B cell (primary cell): Measurements from ENCODE around the gene CTLA4. TPM values are rescaled to one million over a fixed set of nuclear protein-coding genes. Genes with fewer than 3 reads are reported as not detected.

Experiments
- ATAC-seq: fragments of 200-7000 bp; cut with Tn5 transposase; one replicate; pipeline ENCODE4 v1.10.0; 2021; ENCODE audit warnings: low read depth, mild to moderate bottlenecking, moderate number of reproducible peaks, moderate library complexity
- CTCF ChIA-PET: fragments of 350-600 bp; sonication (Branson Sonifier 250); formaldehyde crosslinking; loops from one replicate; lab custom pipeline; 2021; ENCODE audit warnings: antibody characterized with exemption, inconsistent platforms; lab: Charles Lee
- POLR2A ChIA-PET: fragments of 350-600 bp; sonication (Branson Sonifier 250); formaldehyde crosslinking; loops from one replicate; lab custom pipeline; 2021; ENCODE audit warnings: antibody characterized with exemption; lab: Charles Lee
- DNase-seq: peaks from one replicate; pipeline ENCODE4 v3.0.0; 2013
- H2AFZ ChIP-seq: 2 replicates; pipeline ENCODE4 v1.6.1; 2012; ENCODE audit warnings: mild to moderate bottlenecking, low read depth, low read length; ENCODE audit not compliant: insufficient read depth, poor library complexity, severe bottlenecking
- H3K27ac ChIP-seq, 2 donors: 1 replicate in 1 of 2; 2 replicates in 1 of 2; pipeline ENCODE4 v1.5.1; 2012 to 2013; ENCODE audit warnings: low read length in 2 of 2, mild to moderate bottlenecking in 2 of 2, moderate library complexity in 1 of 2
- H3K27me3 ChIP-seq, 4 experiments: fragments of 200-600 bp in 1 of 4; sonication (generic) in 1 of 4; replicated peaks in 1 of 4; 1 replicate in 2 of 4; 2 replicates in 2 of 4; pipeline versions ENCODE4 v1.6.1 to v1.7.0; 2013 to 2016; ENCODE audit warnings: low read length in 3 of 4, mild to moderate bottlenecking in 2 of 4, mixed read lengths in 1 of 4, moderate library complexity in 1 of 4; ENCODE audit not compliant: insufficient read depth in 4 of 4, control insufficient read depth in 3 of 4; ENCODE audit errors: control extremely low read depth in 1 of 4
- H3K36me3 ChIP-seq, 2 experiments: replicated peaks in 1 of 2; 1 replicate in 1 of 2; 2 replicates in 1 of 2; pipeline versions ENCODE4 v1.6.1 to v1.7.1; 2013; ENCODE audit warnings: low read length in 1 of 2; ENCODE audit not compliant: insufficient read depth in 2 of 2, control insufficient read depth in 1 of 2; ENCODE audit errors: control extremely low read depth in 1 of 2, extremely low read depth in 1 of 2
- H3K4me1 ChIP-seq, 2 donors: fragments of 200-600 bp in 1 of 2; sonication (generic) in 1 of 2; 1 replicate in 1 of 2; 2 replicates in 1 of 2; pipeline versions ENCODE4 v1.5.1 to v1.6.1; 2013 to 2017; ENCODE audit warnings: low read length in 2 of 2; ENCODE audit not compliant: control insufficient read depth in 2 of 2, insufficient read depth in 2 of 2
- H3K4me2 ChIP-seq: replicated peaks from 2 replicates; pipeline ENCODE3; 2012; ENCODE audit warnings: mild to moderate bottlenecking, low read depth, low read length; ENCODE audit not compliant: poor library complexity, severe bottlenecking
- H3K4me3 ChIP-seq, 5 experiments: fragments of 200-600 bp in 1 of 5; sonication (generic) in 1 of 5; 1 replicate in 3 of 5; 2 replicates in 2 of 5; pipeline versions ENCODE4 v1.5.1 to v1.7.0; 2011 to 2016; ENCODE audit warnings: low read length in 4 of 5, mild to moderate bottlenecking in 4 of 5, low read depth in 2 of 5, control low read depth in 1 of 5, moderate library complexity in 1 of 5; ENCODE audit not compliant: insufficient read depth in 1 of 5; ENCODE audit errors: control extremely low read depth in 1 of 5, extremely low read depth in 1 of 5
- H3K79me2 ChIP-seq: fragments of 200-600 bp; sonication (generic); one replicate; pipeline ENCODE4 v1.6.0; 2016; ENCODE audit warnings: low read length; ENCODE audit not compliant: control insufficient read depth, insufficient read depth
- H3K9ac ChIP-seq: fragments of 200-600 bp; sonication (generic); 2 replicates; pipeline ENCODE4 v1.6.1; 2017; ENCODE audit warnings: mild to moderate bottlenecking, low read length, moderate library complexity
- H3K9me3 ChIP-seq, 3 donors: one replicate each; pipeline versions ENCODE4 v1.6.1 to v1.7.1; 2013; ENCODE audit warnings: low read length in 2 of 3; ENCODE audit not compliant: control insufficient read depth in 2 of 3, insufficient read depth in 1 of 3; ENCODE audit errors: control extremely low read depth in 1 of 3
- H4K20me1 ChIP-seq: 2 replicates; pipeline ENCODE4 v1.6.0; 2012; ENCODE audit warnings: mild to moderate bottlenecking, low read length; ENCODE audit not compliant: insufficient read depth, control insufficient read depth, poor library complexity, severe bottlenecking
- H3K27ac Mint-ChIP-seq: one replicate; pipeline ENCODE4 v1.8.0; 2021; ENCODE audit warnings: mixed read lengths
- H3K27me3 Mint-ChIP-seq: one replicate; pipeline ENCODE4 v1.8.0; 2021; ENCODE audit warnings: mixed read lengths
- H3K4me1 Mint-ChIP-seq: one replicate; pipeline ENCODE4 v1.8.0; 2021; ENCODE audit warnings: mixed read lengths
- H3K4me3 Mint-ChIP-seq: one replicate; pipeline ENCODE4 v1.8.0; 2021; ENCODE audit warnings: mixed read lengths
- H3K9me3 Mint-ChIP-seq: one replicate; pipeline ENCODE4 v1.8.0; 2022; ENCODE audit warnings: mixed read lengths; ENCODE audit not compliant: insufficient read depth
- CTCF ChIP-seq: fragments of 200-600 bp; IDR thresholded peaks from one replicate; pipeline ENCODE4 v1.8.0; 2022; ENCODE audit warnings: antibody characterized with exemption, mild to moderate bottlenecking
- EZH2 ChIP-seq: IDR thresholded peaks from 2 replicates; pipeline ENCODE4 v1.6.1; 2012; ENCODE audit warnings: borderline replicate concordance, low read depth, mild to moderate bottlenecking, moderate library complexity, low read length; ENCODE audit not compliant: insufficient read depth, poor library complexity, severe bottlenecking
- WGBS: methylation state at CpG from one replicate; pipeline ENCODE4 v1.1.5; 2013; ENCODE audit warnings: missing lambda C conversion rate; ENCODE audit not compliant: insufficient coverage; 5-methylcytosine and 5-hydroxymethylcytosine counted together
- intact Hi-C: fragments of 100-400 bp; cut with micrococcal nuclease; formaldehyde crosslinking; loops from one replicate; pipeline ENCODE4 v1.10.0; 2022
- polyA plus RNA-seq: library from polyadenylated mRNA; depleted of rRNA; stranded (reverse); fragments of >200 nt; gene quantifications from 2 replicates; pipeline ENCODE4 v1.2.3, GENCODE V29; 2012
- total RNA-seq, 2 donors: library from RNA; stranded (reverse); fragments of 120-200 nt in 1 of 2; gene quantifications; 1 replicate in 1 of 2; 2 replicates in 1 of 2; pipeline versions ENCODE4 v1.2.3 to v1.2.4, GENCODE V29; 2013 to 2022

CTLA4 gene
- total and polyA plus RNA-seq, 2 donors (not counting 1 experiment from before 2014, with no cell fraction given): 0.30 TPM; not detected in 1

- Mint-ChIP-seq H3K4me1 (peaks cover 5% of the 10 kb centered on the region), H3K4me3 (no peak overlapping the region), H3K9me3 (no peaks in the 10 kb centered on the region), H3K27ac (no peak overlapping the region), H3K27me3 (peaks cover 24% of the 10 kb centered on the region)
- Histone ChIP-seq H3K27ac (no peak overlapping the region), H4K20me1 (no peaks in the 10 kb centered on the region), H3K4me3 (no peak overlapping the region), H3K27me3 (peaks cover 0 to 4% (median 0%) of the 10 kb centered on the region in 4 experiments), H2AFZ (no peak overlapping the region), H3K9ac (no peak overlapping the region), H3K4me2 (no peak overlapping the region), H3K79me2 (no peaks in the 10 kb centered on the region), H3K9me3 (no peaks in the 10 kb centered on the region), H3K36me3 (no peaks in the 10 kb centered on the region), H3K4me1 (no peaks in the 10 kb centered on the region)
- TF ChIP-seq CTCF: no peak
- no peak for TF ChIP-seq EZH2
- intact Hi-C loops: no loop called here
- ChIA-PET POLR2A (no interaction called here), CTCF (no interaction called here)
- DNase-seq: no peak
- ATAC-seq: no peak
- WGBS: 100% methylated on average over 2 of the region's 7 CpGs
These were observed 50.7 kb downstream of the CTLA4 start for GRCh38 chr2:203918264-203918663.

- no peak overlapping the region for H2AFZ ChIP-seq
- Mint-ChIP-seq H3K27ac (no peak overlapping the region), H3K4me1 (peaks cover 5% of the 10 kb centered on the region), H3K27me3 (peaks cover 23% of the 10 kb centered on the region), H3K9me3 (no peaks in the 10 kb centered on the region), H3K4me3 (no peak overlapping the region)
- H3K36me3 ChIP-seq: no peaks in the 10 kb centered on the region
- peaks cover 0 to 4% (median 0%) of the 10 kb centered on the region in 4 experiments for H3K27me3 ChIP-seq
- intact Hi-C loops: no loop called here
- no peak overlapping the region for H3K9ac ChIP-seq
- no peaks in the 10 kb centered on the region for H4K20me1 ChIP-seq
- ATAC-seq (no peak), DNase-seq (no peak)
- no peak overlapping the region for H3K4me2 ChIP-seq
- WGBS: 76% methylated on average over 2 of the region's 3 CpGs
- H3K79me2 ChIP-seq: no peaks in the 10 kb centered on the region
- no peaks in the 10 kb centered on the region for H3K4me1 ChIP-seq
- no peak for TF ChIP-seq CTCF
- no peak for TF ChIP-seq EZH2
- H3K4me3 ChIP-seq: no peak overlapping the region
- POLR2A ChIA-PET: no interaction called here
- H3K9me3 ChIP-seq: no peaks in the 10 kb centered on the region
- no peak overlapping the region for H3K27ac ChIP-seq
- CTCF ChIA-PET: no interaction called here
These were observed 51.3 kb downstream of the CTLA4 start for GRCh38 chr2:203918839-203919238.

Other genes starting within 250 kb of the CTLA4 start
- 0.10 and 0.37 TPM in 2 replicates for gene CD28, start 161.1 kb upstream of the CTLA4 start, total RNA-seq
- 0.18 and 0.85 TPM in 2 replicates for gene CD28, start 161.1 kb upstream of the CTLA4 start, polyA plus RNA-seq
- not detected in 2 replicates for gene ICOS, start 69.0 kb downstream of the CTLA4 start, total RNA-seq
- 0.21 and 1.5 TPM in 2 replicates for gene ICOS, start 69.0 kb downstream of the CTLA4 start, polyA plus RNA-seq